AG09309 (cell line): Measurements from ENCODE around the gene TBC1D22A.

Experiments used
- DNase-seq: peaks from one replicate; pipeline ENCODE4 v3.0.0-alpha.2; 2010; ENCODE audit warnings: low read depth
- H3K4me3 ChIP-seq: 2 replicates; pipeline ENCODE4 v1.5.1; 2011; ENCODE audit warnings: mild to moderate bottlenecking, low read depth, low read length, moderate library complexity; ENCODE audit not compliant: control insufficient read depth
- TF ChIP-seq, protein P1 (sequence below): IDR thresholded peaks from 2 replicates; pipeline ENCODE4 v1.5.1; 2011; ENCODE audit warnings: mild to moderate bottlenecking, low read depth, low read length, inconsistent platforms; ENCODE audit not compliant: insufficient read depth, control insufficient read depth; ENCODE audit errors: missing control alignments

TBC1D22A gene

DNA sequence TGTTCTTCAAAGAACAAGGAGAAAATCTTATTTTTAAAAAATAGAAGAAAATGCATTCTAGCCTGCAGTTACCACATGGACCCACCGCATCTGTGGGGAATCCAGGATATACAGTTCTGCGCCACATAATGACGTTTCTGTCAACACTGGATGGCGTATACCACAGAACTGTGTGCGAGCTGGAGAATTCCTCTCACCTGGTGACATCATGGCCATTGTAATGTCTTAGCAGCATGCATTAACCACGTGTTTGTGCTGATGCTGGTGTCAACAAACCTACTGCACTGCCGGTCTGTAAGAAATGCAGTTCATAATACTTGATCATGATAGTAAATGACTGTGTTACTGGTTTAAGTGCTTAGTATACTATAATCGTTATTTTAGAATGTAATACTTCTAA lies 174.7 kb downstream of the TBC1D22A start:
- DNase-seq = no peak
- TF ChIP-seq, protein P1, sequence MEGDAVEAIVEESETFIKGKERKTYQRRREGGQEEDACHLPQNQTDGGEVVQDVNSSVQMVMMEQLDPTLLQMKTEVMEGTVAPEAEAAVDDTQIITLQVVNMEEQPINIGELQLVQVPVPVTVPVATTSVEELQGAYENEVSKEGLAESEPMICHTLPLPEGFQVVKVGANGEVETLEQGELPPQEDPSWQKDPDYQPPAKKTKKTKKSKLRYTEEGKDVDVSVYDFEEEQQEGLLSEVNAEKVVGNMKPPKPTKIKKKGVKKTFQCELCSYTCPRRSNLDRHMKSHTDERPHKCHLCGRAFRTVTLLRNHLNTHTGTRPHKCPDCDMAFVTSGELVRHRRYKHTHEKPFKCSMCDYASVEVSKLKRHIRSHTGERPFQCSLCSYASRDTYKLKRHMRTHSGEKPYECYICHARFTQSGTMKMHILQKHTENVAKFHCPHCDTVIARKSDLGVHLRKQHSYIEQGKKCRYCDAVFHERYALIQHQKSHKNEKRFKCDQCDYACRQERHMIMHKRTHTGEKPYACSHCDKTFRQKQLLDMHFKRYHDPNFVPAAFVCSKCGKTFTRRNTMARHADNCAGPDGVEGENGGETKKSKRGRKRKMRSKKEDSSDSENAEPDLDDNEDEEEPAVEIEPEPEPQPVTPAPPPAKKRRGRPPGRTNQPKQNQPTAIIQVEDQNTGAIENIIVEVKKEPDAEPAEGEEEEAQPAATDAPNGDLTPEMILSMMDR = no peak
- H3K4me3 ChIP-seq = no peak overlapping the region

DNA sequence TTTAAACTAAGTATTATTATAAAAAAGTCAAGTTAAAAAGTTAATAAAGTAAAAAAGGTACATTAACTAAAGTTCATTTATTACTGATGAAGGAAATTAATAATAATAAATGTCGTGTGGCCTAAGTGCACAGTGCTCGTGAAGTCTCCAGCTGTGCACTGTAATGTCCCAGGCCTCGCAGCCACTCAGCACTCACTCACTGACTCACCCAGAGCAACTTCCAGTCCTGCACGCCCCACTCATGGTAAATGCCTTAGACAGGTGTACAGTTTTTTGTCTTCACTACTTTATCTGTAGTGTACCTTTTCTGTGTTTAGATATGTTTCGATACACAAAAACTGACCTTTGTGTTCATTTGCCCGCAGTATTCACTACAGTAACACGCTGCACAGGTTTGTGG lies 175.5 kb downstream of the TBC1D22A start:
- no peak overlapping the region for H3K4me3 ChIP-seq
- TF ChIP-seq, protein P1 = no peak
- no peak for DNase-seq

DNA sequence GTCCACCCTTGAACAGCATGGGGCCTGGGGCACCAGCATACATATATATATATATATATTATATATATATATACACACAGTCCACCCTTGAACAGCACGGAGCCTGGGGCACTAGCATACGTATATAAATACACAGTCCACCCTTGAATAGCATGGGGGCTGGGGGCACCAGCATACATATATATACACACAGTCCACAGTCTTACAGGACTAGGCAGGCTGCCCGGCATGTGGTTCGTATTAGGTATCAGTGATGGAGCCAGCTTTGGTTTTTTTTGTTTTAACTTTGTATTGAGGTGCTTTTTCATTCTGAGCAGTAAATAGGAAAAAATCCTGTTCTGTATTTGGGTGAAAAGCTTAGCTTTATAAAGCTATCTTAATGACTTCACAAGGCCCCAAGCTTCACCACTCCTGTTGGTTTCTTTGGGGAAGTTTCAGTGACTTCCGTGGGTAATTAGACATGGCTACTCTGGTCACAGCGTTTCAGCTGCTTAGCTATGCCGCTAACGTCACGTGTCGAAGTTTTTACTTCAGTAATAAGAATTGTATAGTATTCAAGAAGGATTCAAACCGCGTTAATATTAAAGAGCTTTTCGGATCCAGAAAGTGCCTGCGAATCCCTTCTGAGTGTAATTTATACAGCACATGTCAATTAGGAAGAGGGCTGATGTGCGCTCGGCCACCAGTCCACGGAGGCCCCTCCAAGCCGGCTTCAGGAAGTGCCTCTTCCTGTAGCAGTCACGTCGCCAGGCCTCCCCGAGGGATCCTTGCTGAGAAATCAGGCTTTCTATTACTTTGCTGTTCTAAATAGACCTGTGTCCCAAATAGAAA lies 179.7 kb downstream of the TBC1D22A start:
- H3K4me3 ChIP-seq = no peak overlapping the region
- DNase-seq = no peak
- TF ChIP-seq, protein P1 = no peak

DNA sequence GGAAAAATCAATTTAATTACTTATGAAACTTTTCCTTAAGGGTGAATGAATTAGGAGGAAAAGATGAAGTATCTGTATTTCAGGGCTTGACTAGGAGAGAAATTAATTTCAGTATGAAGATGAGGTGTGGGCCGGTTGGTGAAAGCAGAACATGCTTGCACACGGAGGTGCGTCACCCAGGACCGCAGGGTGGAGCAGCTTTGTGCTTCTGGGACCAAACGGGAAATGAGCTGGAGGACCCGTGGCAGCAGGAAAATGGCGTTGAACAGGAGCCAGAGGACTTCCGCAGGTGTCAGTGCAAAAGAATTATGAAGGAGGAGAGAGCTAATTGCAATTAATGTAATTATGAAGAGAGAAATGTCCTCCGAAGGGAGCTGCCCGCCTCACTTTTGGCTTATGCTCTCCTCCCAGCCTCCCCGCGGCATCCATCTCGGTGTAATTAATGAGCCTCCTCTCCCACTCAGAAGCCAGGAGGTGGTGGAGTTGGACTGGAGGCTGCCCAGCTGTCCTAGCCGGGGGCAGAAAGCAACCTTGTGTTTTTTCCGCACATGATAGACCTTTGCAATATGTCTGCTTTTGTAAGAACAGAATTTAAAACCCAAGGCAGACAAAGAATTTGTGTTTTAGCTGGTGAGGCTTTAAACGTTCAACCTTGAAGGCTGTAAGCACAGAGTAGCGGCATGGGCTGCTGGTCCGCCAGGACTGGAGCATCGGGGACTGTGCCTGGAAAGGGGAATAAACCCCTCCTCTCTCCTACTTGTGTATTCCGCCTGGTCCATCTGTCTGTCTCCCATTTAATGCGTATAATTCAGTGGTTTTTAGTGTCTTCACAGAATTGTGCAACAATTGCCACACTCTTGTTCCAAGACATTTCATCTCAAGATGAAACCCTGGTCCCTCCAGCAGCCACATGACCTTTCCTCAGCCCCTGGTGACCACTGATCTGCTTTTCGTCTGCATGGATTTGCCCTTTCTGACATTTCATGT lies 180.6 kb downstream of the TBC1D22A start:
- H3K4me3 ChIP-seq = no peak overlapping the region
- TF ChIP-seq, protein P1 = no peak
- no peak for DNase-seq

DNA sequence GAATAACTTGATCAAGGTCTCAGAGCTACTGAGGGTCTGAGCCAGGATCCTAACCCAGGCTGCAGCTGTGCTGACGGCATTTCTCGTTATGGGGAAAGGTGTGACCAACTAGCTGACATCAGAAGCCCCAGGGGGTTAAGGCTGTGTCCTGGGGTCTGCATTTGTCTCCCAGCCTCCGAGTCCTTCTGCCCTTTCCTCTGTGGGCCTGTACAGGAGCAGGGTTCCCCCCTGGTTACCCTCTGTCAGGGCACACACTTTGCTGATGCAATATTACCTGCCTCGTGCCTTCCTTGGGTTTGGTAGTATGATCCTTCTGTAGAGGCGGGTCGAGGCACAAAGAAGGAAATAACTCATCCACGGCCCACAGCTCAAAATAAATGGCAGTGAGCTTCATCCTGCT lies 183.0 kb downstream of the TBC1D22A start:
- no peak for DNase-seq
- no peak overlapping the region for H3K4me3 ChIP-seq
- TF ChIP-seq, protein P1 = no peak

DNA sequence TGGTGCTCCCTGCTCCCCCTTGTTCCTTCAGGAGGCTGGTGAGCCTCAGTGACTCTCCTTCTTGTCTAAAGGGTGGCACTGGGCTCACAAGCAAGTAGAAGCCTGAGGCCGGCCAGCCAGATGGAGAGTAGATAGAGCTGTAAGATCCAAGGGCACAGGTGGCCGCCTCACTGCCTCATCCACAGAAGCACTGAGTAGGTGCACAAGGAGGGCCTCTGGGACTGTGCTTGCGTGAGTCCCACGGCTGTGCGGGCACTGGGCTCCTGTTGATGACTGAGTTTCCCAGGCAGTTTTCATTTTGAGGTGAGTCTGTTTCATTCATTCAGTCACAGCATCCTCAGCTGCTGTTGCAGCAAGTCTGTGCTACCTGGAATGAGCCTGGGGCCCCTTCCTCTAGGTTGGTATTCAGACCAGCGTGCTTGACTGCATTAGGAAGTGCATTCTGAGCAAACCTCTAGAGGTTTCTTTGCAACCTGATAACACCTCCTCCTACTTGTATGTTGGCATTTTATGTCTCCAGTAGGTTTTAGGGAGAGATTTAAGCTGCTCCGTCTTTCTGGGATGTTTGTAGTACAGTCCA lies 184.0 kb downstream of the TBC1D22A start:
- no peak overlapping the region for H3K4me3 ChIP-seq
- DNase-seq = no peak

More for the DNA sequence above, 184.0 kb downstream of the TBC1D22A start:
- TF ChIP-seq, protein P1 = no peak
